NOMO-1 treated with DMSO at 0.1 percent for 48 hours (cell line): ENCODE data around the gene SYNGR3.
"Not testable (repeated sequence)": the region's sequence is repeated elsewhere in the genome, so short reads cannot be mapped to it uniquely, and the experiment has no call there.

Experiments
- DNase-seq: peaks from one replicate; lab custom pipeline; 2025; ENCODE audit not compliant: unreplicated experiment; lab: John Stamatoyannopoulos, UW

Gene SYNGR3

GRCh38 chr16:1989209-1990100 lies at the start of gene SYNGR3:
SYNGR3 (plus strand) TSS chr16:1989970; CDS start chr16:1990103, 133 bp downstream.
- no peak for DNase-seq

GRCh38 chr16:1940273-1941161 lies 49.3 kb upstream of the SYNGR3 start:
- no peak for DNase-seq

GRCh38 chr16:1941162-1942046 lies 48.4 kb upstream of the SYNGR3 start:
- DNase-seq = peak; percentile 66

GRCh38 chr16:1942047-1942809 lies 47.5 kb upstream of the SYNGR3 start:
- DNase-seq = peak; percentile 78

- DNase-seq = peak; percentile 99
Observed at GRCh38 chr16:1942810-1943726, 46.7 kb upstream of the SYNGR3 start, which contains the start of gene MSRB1. MSRB1 (minus strand) TSS chr16:1943199; CDS start chr16:1943156, 43 bp downstream.

GRCh38 chr16:1944612-1945199 lies 45.1 kb upstream of the SYNGR3 start:
- DNase-seq = no peak

GRCh38 chr16:1945559-1946391 lies 44.0 kb upstream of the SYNGR3 start:
- DNase-seq = no peak

- DNase-seq = no peak
Observed at GRCh38 chr16:1946495-1947368, 43.0 kb upstream of the SYNGR3 start.

- DNase-seq = no peak
Observed at GRCh38 chr16:1947369-1947670, 42.5 kb upstream of the SYNGR3 start.

- DNase-seq = no peak
Observed at GRCh38 chr16:1949507-1949906, 40.3 kb upstream of the SYNGR3 start.

- no peak for DNase-seq
Observed at GRCh38 chr16:1950047-1950446, 39.7 kb upstream of the SYNGR3 start.

- no peak for DNase-seq
Observed at GRCh38 chr16:1950559-1950958, 39.2 kb upstream of the SYNGR3 start.

- no peak for DNase-seq
Observed at GRCh38 chr16:1953734-1954133, 36.0 kb upstream of the SYNGR3 start.

- not testable (repeated sequence) for DNase-seq
Observed at GRCh38 chr16:1957434-1958142, 32.2 kb upstream of the SYNGR3 start.

- DNase-seq = not testable (repeated sequence)
Observed at GRCh38 chr16:1958143-1958491, 31.7 kb upstream of the SYNGR3 start.

GRCh38 chr16:1958715-1959268 lies 31.0 kb upstream of the SYNGR3 start:
- DNase-seq = no peak
